ENCODE data around the gene NT5C1A.

DNA sequence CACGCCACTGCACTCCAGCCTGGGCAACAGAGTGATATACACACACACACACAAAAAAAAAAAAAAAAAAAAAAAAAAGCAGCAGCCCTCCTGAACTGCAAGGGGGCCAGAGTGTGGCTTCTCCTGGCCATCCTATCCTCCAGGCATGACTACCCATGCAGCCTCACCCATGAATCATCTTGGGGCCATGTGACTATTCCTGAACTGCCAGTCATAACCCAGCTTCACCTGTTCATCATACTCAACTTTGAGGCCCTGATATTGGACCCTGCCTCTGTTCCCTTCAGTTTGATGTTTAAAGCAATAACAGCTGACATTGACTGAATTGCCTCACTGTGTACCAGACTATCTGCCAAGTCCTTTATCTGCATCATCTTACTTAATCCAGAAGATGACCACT, 22.1 kb upstream of the NT5C1A start:
- TF ChIP-seq, protein P1, sequence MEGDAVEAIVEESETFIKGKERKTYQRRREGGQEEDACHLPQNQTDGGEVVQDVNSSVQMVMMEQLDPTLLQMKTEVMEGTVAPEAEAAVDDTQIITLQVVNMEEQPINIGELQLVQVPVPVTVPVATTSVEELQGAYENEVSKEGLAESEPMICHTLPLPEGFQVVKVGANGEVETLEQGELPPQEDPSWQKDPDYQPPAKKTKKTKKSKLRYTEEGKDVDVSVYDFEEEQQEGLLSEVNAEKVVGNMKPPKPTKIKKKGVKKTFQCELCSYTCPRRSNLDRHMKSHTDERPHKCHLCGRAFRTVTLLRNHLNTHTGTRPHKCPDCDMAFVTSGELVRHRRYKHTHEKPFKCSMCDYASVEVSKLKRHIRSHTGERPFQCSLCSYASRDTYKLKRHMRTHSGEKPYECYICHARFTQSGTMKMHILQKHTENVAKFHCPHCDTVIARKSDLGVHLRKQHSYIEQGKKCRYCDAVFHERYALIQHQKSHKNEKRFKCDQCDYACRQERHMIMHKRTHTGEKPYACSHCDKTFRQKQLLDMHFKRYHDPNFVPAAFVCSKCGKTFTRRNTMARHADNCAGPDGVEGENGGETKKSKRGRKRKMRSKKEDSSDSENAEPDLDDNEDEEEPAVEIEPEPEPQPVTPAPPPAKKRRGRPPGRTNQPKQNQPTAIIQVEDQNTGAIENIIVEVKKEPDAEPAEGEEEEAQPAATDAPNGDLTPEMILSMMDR (IDR thresholded peaks at IDR 0.05) = no peak
- no peak for TF ChIP-seq POLR2A (IDR thresholded peaks at IDR 0.05)
- no peak for TF ChIP-seq POLR2AphosphoS5 (IDR thresholded peaks at IDR 0.05)
- no peak for TF ChIP-seq EP300 (IDR thresholded peaks at IDR 0.05)

Data from gastroesophageal sphincter (tissue), 3 donors.